WTC11 (cell line): ENCODE data around the gene ZDHHC22.

Experiments
- JUN ChIP-seq: sonication (generic); formaldehyde crosslinking; IDR thresholded peaks from 2 replicates; pipeline ENCODE4 v1.8.0; 2023; ENCODE audit warnings: mild to moderate bottlenecking, missing genetic modification reagents
- KAT7 ChIP-seq: sonication (generic); formaldehyde crosslinking; IDR thresholded peaks from 2 replicates; pipeline ENCODE4 v1.8.1; 2023; ENCODE audit warnings: missing genetic modification reagents, mild to moderate bottlenecking, borderline replicate concordance
- ZNF423 ChIP-seq: fragments of 250-450 bp; sonication (Bioruptor Pico); IDR thresholded peaks from 2 replicates; pipeline ENCODE4 v2.1.2; 2022; ENCODE audit warnings: mild to moderate bottlenecking, moderate library complexity
- TF ChIP-seq, protein P1 (sequence below): sonication (generic); formaldehyde crosslinking; IDR thresholded peaks from 2 replicates; pipeline ENCODE4 v1.8.1; 2023; ENCODE audit warnings: mild to moderate bottlenecking, missing genetic modification reagents, moderate library complexity
- TF ChIP-seq, protein P2 (sequence below): sonication (generic); formaldehyde crosslinking; IDR thresholded peaks from 2 replicates; pipeline ENCODE4 v1.8.0; 2022; ENCODE audit warnings: mild to moderate bottlenecking, missing genetic modification reagents
- TF ChIP-seq, protein P3 (sequence below): fragments of 200-600 bp; IDR thresholded peaks from 2 replicates; pipeline ENCODE4 v1.8.0; 2022; ENCODE audit warnings: antibody characterized with exemption

DNA sequence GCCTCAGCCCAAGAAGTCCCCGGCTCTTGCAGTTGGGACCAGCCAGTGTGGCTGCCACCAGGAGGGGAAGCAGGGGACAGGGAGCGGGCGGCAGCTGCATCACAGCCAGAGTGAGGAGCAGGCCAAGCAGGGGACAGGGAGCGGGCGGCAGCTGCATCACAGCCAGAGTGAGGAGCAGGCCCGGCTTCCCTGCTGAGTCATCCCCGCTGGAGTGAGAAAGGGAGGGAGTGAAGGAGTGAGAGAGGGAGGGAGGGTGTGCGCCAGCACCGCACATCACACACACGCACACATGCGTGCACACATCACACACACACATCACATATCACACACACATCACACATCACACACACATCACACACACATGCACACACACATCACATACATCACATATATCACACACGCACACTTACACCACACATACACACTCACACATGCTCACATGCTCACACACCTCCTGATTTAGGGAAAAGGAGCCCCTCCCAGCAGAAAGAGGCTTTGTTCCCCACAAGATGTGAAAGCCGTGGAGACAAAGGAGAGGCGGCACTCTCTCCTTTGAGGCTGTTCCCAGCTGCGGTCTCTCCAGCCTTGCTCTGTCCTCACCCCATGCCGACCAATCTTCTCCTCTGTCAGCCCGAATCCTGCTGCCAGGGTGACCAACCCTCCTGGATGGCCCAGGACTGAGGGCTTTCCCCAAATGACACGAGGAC is 16.7 kb upstream of the ZDHHC22 start:
- TF ChIP-seq, protein P1, sequence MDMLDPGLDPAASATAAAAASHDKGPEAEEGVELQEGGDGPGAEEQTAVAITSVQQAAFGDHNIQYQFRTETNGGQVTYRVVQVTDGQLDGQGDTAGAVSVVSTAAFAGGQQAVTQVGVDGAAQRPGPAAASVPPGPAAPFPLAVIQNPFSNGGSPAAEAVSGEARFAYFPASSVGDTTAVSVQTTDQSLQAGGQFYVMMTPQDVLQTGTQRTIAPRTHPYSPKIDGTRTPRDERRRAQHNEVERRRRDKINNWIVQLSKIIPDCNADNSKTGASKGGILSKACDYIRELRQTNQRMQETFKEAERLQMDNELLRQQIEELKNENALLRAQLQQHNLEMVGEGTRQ (CRISPR knock-in tag): no peak
- TF ChIP-seq ZNF423 (CRISPR knock-in tag) (0 out of 2 replicates have a peak, but pooled peaks have one; percentile 8), JUN (CRISPR knock-in tag) (no peak), KAT7 (no peak)
- TF ChIP-seq, protein P2, sequence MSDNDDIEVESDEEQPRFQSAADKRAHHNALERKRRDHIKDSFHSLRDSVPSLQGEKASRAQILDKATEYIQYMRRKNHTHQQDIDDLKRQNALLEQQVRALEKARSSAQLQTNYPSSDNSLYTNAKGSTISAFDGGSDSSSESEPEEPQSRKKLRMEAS: no peak
- TF ChIP-seq, protein P3, sequence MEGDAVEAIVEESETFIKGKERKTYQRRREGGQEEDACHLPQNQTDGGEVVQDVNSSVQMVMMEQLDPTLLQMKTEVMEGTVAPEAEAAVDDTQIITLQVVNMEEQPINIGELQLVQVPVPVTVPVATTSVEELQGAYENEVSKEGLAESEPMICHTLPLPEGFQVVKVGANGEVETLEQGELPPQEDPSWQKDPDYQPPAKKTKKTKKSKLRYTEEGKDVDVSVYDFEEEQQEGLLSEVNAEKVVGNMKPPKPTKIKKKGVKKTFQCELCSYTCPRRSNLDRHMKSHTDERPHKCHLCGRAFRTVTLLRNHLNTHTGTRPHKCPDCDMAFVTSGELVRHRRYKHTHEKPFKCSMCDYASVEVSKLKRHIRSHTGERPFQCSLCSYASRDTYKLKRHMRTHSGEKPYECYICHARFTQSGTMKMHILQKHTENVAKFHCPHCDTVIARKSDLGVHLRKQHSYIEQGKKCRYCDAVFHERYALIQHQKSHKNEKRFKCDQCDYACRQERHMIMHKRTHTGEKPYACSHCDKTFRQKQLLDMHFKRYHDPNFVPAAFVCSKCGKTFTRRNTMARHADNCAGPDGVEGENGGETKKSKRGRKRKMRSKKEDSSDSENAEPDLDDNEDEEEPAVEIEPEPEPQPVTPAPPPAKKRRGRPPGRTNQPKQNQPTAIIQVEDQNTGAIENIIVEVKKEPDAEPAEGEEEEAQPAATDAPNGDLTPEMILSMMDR: no peak
